ENCODE measurements around the gene FER. TPM values are rescaled to one million over a fixed set of nuclear protein-coding genes. Genes with fewer than 3 reads are reported as not detected.

FER gene
- total RNA-seq, 1 donor from 2014 or later: 30.7 TPM

DNA sequence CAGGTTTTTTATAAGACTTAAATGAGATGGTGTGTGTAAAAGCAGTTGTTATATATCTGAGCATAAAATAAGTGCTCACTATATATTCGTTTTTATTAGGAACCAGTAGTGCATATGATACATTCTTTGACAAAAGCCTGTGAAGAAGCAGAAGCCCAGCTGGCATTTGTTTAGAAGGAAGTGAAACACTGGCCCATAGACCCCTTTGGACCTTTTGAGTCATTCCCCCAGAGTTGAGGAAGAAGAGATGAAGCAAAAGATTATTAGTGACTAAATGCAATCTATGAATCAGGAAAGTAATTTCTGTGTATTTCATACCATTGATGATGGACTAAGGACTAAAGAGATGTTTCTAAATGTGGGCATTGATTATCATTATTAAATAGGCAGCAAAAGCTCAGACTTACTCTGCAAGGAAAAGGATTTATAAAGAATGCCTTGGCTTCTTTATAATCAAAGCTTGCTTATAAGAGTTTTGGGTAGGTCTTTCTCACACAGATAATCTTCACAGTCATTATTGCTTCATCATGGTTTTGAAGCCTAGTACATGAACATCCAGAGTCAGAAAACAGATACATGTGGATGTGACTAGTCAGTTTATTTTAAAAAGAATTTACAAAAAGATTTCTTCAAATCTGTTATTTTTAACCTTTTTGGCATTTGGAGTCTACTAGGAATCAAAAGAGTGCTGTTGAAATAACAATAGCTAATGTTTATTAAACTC is 16.9 kb upstream of the FER start:
- H3K36me3 Mint-ChIP-seq (ENCODE audit: low read depth, unreplicated experiment): no peaks in the 10 kb centered on the region
- TF ChIP-seq, protein P1, sequence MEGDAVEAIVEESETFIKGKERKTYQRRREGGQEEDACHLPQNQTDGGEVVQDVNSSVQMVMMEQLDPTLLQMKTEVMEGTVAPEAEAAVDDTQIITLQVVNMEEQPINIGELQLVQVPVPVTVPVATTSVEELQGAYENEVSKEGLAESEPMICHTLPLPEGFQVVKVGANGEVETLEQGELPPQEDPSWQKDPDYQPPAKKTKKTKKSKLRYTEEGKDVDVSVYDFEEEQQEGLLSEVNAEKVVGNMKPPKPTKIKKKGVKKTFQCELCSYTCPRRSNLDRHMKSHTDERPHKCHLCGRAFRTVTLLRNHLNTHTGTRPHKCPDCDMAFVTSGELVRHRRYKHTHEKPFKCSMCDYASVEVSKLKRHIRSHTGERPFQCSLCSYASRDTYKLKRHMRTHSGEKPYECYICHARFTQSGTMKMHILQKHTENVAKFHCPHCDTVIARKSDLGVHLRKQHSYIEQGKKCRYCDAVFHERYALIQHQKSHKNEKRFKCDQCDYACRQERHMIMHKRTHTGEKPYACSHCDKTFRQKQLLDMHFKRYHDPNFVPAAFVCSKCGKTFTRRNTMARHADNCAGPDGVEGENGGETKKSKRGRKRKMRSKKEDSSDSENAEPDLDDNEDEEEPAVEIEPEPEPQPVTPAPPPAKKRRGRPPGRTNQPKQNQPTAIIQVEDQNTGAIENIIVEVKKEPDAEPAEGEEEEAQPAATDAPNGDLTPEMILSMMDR (IDR thresholded peaks at IDR 0.05; ENCODE audit: unreplicated experiment): no peak
- DNase-seq (ENCODE audit: low spot score): no peak
- H3K27ac Mint-ChIP-seq (ENCODE audit: unreplicated experiment): no peak overlapping the region
- no peaks in the 10 kb centered on the region for H3K27me3 Mint-ChIP-seq (ENCODE audit: unreplicated experiment)
- no peak overlapping the region for H3K4me3 Mint-ChIP-seq (ENCODE audit: unreplicated experiment)
- H3K9me3 Mint-ChIP-seq (ENCODE audit: unreplicated experiment): no peaks in the 10 kb centered on the region
- peaks cover 20% of the 10 kb centered on the region for H3K4me1 Mint-ChIP-seq (ENCODE audit: unreplicated experiment)

DNA sequence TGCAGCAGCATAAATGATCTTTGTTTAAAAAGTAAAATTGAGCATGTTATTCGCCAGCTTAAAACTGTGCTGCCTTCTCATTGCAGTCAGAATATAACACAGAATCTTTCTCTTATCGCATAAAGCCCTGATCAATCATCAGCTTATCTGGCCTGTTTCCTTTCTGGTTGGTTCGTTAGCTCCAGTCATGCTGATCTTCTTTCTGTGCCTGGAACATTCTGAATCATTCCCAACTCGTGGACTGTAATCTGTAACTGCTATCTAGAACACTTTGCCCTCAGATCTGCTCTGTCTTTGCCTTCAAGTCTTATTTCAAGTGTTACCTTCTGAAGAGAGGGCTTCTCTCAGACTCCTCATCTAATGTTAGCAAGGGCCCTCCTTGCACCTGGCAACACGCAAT is 11.9 kb upstream of the FER start:
- Mint-ChIP-seq H3K36me3 (ENCODE audit: low read depth, unreplicated experiment) (no peaks in the 10 kb centered on the region), H3K27me3 (ENCODE audit: unreplicated experiment) (no peaks in the 10 kb centered on the region), H3K4me1 (ENCODE audit: unreplicated experiment) (no peaks in the 10 kb centered on the region), H3K27ac (ENCODE audit: unreplicated experiment) (no peak overlapping the region), H3K9me3 (ENCODE audit: unreplicated experiment) (no peaks in the 10 kb centered on the region), H3K4me3 (ENCODE audit: unreplicated experiment) (no peak overlapping the region)
- no peak for DNase-seq (ENCODE audit: low spot score)
- TF ChIP-seq, protein P1 (IDR thresholded peaks at IDR 0.05; ENCODE audit: unreplicated experiment): no peak

DNA sequence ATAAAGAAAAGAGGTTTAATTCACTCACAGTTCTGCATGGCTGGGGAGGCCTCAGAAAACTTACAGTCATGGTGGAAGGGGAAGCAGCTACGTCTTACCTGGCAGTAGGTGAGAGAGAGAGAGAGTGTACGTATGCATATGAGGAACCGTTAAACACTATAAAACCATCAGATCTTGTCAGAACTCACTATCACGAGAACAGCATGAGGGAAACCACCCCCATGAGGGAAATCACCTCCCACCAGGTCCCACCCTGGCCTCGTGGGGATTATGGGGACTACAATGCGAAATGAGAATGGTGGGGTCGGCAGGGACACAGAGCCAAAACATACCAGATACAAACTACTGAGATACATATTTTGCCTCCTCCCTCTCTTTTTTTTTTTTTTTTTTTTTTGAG is 10.8 kb upstream of the FER start:
- Mint-ChIP-seq H3K9me3 (ENCODE audit: unreplicated experiment) (no peaks in the 10 kb centered on the region), H3K27ac (ENCODE audit: unreplicated experiment) (no peak overlapping the region), H3K36me3 (ENCODE audit: low read depth, unreplicated experiment) (no peaks in the 10 kb centered on the region), H3K27me3 (ENCODE audit: unreplicated experiment) (no peaks in the 10 kb centered on the region), H3K4me3 (ENCODE audit: unreplicated experiment) (no peak overlapping the region), H3K4me1 (ENCODE audit: unreplicated experiment) (no peaks in the 10 kb centered on the region)
- TF ChIP-seq, protein P1 (IDR thresholded peaks at IDR 0.05; ENCODE audit: unreplicated experiment): no peak
- no peak for DNase-seq (ENCODE audit: low spot score)

DNA sequence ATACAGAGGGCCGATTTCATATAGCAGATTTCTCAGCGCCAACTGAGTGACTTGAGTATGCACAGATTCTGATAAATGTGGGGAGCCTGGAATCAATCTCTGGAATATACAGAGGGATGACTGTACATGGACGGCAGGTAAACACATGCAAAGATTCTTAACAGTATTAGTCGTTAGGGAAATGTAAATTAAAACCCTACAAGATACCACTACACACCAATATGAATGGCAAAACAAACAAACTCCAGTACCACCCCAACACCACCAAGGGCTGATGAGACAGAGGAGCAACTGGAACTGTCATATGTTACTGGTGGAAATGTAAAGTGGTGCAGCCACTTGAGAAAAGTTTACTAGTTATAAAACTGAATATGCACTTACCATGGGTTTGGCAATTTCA is 8.3 kb upstream of the FER start:
- H3K9me3 Mint-ChIP-seq (ENCODE audit: unreplicated experiment): no peaks in the 10 kb centered on the region
- H3K4me3 Mint-ChIP-seq (ENCODE audit: unreplicated experiment): no peak overlapping the region
- DNase-seq (ENCODE audit: low spot score): no peak
- H3K4me1 Mint-ChIP-seq (ENCODE audit: unreplicated experiment): no peaks in the 10 kb centered on the region
- no peaks in the 10 kb centered on the region for H3K36me3 Mint-ChIP-seq (ENCODE audit: low read depth, unreplicated experiment)
- H3K27ac Mint-ChIP-seq (ENCODE audit: unreplicated experiment): no peak overlapping the region
- TF ChIP-seq, protein P1 (IDR thresholded peaks at IDR 0.05; ENCODE audit: unreplicated experiment): no peak
- H3K27me3 Mint-ChIP-seq (ENCODE audit: unreplicated experiment): no peaks in the 10 kb centered on the region

DNA sequence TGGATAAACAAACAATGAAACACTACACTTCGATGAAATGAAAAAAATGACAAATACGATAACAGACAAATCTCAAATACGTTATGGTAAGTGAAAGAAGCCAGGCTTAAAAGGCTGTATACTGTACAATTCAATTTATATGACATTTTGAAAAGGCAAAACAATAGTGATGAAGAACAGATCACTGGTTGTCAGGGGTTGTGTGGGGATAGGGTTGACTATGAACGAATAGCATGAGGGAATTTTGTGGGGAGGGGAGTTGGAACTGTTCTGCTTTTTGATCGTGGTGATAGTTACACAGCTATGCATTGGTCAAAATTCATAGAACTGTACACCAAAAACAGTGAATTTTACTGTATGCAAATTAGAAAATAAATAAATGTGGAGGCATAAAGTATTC is 7.8 kb upstream of the FER start:
- Mint-ChIP-seq H3K36me3 (ENCODE audit: low read depth, unreplicated experiment) (no peaks in the 10 kb centered on the region), H3K4me3 (ENCODE audit: unreplicated experiment) (no peak overlapping the region), H3K27me3 (ENCODE audit: unreplicated experiment) (no peaks in the 10 kb centered on the region), H3K4me1 (ENCODE audit: unreplicated experiment) (no peaks in the 10 kb centered on the region), H3K27ac (ENCODE audit: unreplicated experiment) (no peak overlapping the region), H3K9me3 (ENCODE audit: unreplicated experiment) (no peaks in the 10 kb centered on the region)
- no peak for DNase-seq (ENCODE audit: low spot score)
- TF ChIP-seq, protein P1 (IDR thresholded peaks at IDR 0.05; ENCODE audit: unreplicated experiment): no peak
